Activated CD8-positive, alpha-beta memory T cell treated with anti-CD3 and anti-CD28 coated beads for 48 hours (primary cell): ENCODE results near the gene ALPI.
"Not testable (repeated sequence)": the region's sequence is repeated elsewhere in the genome, so short reads cannot be mapped to it uniquely, and the experiment has no call there.

Experiments
- DNase-seq, 3 experiments: peaks; one replicate each; pipeline ENCODE4 v3.0.0-alpha.2; 2020; ENCODE audit warnings: low read depth in 2 of 3, low spot score in 2 of 3

The ALPI gene

DNA sequence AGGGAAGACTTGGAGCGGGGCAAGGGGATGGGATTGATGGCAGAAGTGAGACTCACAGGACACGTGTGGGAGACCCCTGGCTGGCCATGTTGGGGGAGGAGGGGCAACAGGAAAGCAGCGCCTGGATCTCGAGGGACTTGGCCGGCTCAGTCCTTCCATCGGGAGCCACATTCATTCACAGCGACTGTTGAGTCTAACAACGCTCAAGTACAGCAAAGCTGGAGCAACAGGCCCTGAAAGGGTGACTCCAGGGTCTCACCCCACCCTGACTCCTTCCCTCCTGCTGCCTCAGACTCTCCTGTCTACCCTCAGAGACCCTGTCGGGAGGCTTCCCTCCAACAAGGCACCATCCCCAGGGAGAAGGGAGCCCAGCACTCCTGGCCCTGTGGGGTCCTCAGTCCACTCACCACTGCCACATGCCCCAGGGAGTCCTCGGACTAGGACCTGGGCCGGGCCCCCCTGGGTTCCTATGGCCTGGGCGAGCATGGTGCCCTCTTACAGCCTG is 14.8 kb upstream of the ALPI start:
- DNase-seq, result no peak

DNA sequence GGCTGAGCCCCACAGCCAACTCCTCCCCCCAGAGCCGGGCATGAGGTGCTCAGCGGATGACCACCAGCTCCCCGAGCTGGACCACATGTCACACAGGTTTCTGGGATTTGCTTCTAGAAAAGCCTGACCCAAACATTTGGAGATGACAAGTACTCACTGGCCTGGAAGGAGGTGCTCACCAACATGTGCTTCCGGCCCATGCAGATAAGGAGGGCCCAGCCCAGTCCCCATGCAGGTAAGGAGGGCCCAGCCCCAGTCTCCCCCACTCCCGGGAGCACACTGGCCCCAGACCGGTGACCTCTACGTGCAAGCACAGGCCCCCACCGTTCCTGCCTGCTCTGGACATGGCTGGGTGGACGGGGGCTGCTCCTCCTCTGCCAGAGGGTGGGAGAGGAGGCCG is 14.0 kb upstream of the ALPI start:
- DNase-seq, result not testable (repeated sequence)

DNA sequence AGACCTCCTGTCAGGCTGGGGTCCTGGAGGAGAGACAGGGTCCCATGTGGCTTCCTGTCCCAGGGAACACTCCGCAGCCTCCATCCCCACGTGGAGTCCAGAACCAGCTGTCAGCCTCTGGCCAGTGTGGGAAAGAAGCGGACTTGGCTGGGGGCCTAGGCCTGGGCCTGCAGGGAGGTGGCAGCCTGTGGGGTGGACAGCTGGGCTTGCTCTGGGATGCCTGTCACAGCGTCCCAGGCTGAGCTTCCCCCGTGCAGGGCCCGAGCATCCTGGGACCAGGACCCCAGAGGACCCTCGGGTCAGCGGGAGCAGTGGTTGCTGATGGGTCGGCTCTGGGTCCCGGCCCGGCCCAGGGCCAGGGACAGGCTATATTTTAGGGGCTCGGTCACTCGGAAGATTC is 13.5 kb upstream of the ALPI start:
- not testable (repeated sequence) for DNase-seq

DNA sequence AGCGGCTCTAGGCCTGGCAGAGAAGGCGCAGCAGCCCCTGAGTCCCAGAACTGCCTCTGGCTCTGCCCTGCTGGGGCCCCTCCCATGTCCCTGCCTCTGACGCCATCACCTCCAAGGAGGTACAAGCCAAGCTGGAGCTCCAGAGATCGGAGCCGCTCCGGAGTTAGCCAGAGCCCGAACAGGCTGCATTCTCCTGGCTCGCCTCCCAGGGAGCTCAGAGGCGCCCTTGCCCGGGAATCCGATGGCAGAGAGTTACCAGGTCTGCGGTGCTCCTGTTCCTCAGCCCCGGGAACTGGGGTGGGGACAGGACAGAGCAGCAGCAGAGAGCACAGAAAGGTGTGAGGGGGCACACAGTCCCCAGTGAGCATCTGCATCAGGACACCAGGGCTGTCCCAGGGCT is 12.9 kb upstream of the ALPI start:
- DNase-seq, result not testable (repeated sequence)

DNA sequence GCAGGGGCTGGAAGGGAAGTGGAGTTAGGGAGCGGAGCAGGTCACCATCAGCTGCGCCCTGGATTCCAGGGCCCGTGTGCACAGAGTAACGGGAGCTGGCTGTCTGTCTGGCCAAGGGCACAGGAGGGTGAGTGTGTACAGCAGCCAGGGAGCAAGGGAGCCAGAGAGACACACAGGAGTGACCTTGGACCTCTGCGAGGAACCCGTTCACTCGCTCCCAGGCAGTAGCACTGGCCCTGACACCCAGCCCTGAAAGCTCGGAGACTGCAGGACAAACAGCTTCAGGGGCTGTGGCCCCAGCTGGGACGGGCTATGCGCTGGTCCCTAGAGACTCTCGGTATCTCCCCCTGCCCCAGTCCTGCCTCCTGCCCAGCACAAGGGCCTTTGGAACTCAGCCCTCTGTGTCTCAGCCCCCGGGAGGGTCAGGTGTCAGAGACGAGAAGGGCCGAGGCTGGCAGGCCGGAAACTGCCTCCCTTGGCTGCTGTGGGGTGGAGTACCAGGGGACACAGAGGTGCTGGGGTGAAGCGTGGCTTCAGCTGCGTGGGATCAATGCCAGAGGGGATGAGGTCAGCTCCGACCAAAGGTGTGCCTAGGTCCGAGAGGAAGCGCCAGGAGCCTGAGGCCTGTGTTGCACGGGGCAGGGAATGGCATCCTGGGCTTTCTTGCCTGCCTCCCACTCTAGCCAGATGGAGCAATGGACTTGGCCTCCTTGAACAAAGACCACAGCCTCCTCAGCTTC is 12.1 kb upstream of the ALPI start:
- DNase-seq, result not testable (repeated sequence)

DNA sequence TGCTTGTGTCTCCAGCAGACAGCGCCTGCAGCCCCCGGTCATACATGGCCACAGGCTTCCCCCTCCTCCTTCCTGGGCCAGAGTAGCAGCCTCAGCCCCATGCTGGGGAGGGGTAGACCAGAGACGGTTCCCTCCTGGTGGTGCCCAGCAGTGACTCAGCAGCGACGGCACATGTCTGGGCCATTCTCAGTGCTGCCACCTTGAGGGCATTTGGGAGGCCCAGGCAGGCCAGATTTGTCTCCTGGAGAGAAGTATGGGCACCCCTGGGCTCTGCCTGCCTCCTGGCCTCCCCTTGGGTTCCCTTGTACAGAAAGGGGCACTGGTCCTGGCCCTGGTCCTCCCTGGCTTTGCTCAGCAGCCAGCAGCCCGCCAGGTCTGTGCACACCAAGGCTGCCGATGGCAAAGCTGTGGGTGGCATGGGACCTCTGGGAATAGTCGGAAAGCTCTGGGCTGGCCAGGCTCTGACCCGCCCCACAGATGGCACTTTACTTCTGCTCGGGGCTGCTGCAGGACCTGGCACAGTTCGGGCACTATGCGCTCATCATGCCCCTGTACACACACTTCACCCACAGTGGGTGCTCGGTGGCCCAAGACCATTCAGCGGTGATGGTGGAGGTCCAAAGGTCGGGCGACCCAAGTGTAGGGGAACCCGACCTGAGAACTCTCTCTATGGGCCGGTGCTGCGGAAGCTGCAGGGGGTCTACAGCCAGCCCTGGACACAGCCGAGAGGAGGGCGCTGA is 11.4 kb upstream of the ALPI start:
- DNase-seq, result peak; percentile 47 to 51 (median 49)

DNA sequence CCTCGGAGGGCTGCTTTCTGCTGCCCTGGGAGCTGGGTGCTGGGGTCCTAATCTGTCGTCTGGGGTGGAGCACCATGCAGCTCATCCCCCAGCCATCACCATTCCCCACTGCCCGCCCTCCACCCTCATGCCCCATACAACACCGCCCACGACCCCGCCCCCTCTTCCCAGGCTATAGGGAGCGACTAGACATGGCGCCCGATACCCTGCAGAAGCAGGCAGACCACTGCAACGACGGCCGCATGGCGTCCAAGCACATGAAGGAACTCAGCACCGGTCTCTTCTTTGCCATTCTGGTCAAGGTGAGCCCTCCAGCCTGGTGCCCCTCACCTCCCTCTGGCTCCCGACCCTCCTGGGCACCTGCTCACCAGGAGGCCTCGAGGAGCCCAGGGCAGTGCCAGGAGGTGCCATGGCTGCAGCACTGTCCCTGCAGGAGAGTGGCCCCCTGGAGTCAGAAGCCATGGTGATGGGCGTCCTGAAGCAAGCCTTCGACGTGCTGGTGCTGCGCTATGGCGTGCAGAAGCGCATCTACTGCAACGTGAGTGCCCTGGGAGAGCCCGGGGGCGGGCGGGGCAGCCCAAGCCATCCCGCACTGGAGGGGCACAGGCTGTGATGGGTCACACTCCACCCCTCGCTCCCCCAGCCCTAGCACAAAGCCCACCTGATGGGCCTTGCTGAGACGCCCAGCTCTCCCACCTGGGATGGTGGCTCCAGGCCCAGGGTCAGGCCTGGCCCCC is 10.6 kb upstream of the ALPI start:
- DNase-seq, result not testable (repeated sequence)

DNA sequence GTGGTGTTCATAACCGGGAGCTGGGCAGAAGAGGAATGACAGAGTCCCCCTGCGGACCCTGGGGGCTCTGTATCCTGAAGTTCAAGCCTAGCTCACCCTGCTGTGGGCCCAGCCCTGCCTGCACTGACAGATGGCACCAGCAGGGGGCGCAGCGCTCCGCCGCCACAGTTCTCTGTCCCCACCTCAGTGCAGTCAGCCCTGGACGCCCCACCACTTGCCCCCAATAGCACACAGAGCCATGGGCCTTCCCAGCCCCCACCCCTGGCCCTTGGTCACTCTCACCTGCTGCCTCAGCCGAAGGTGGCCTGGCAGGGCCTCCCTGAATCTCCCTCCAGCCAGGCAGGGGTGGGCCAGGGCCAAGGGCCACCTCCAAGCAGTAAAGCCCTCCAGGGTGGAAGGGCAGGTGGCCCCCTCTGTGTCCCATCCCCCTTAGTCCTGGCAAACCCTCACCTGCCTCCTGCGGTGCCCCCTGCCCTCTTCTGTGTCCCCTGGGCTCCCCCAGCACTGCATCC is 9.6 kb upstream of the ALPI start:
- DNase-seq, result not testable (repeated sequence)

DNA sequence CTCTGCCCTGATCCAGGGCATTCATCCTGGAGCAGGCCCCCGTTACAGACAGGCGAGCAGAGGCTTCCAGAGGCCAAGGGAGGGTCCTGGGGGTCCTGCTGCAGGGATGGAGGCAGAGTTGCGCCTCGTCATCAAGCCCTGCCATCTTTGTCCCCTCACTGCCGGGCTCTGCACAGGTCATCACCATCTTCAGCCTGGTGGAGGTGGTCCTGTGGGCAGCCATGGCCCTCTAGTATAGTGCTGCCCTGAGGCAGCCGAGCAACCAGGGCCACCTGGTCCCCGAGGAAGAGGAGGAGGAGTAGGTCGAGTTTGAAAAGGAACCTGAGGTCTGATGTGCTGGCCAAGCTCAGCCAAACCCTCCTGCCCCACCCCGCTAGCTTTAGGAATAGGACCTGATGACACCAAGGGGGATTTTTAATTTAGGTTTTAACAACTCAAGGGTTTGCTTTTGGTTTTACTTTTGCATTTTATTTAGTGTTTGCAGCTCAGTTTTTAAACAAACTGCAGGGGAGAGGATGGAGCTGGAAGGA is 8.8 kb upstream of the ALPI start:
- no peak for DNase-seq

DNA sequence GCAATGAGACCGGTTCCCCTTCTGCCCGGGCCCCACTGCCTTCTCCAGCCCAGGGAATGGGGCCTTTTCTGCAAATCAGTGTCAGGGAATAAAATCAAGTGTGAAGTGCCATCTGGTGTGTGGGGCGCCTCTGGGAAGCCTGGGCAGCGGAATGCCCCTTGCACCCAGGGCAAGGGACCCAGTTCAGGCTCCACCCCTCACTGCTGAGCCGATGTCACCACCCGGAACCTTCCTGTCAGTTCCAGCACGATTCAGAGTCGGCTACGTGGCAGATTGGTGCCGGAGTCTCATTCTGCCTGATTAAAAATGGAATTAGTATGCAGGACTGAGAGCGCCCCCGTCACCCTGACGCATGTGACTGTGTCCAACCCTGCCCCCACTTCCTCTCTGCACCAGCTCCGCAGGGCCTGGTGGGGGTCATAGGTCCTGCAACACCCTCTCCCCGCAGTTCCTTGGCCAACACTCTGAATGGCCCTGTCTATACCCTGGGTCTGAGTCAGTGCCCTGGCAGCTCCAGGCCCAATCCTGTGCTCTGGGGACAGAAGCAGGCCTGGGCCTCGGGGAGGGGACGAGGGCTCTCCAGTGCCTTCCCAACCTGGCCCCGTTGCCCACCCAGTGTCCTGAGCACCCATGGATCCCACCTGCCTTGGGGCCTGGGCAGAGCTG is 8.2 kb upstream of the ALPI start:
- DNase-seq, result no peak

DNA sequence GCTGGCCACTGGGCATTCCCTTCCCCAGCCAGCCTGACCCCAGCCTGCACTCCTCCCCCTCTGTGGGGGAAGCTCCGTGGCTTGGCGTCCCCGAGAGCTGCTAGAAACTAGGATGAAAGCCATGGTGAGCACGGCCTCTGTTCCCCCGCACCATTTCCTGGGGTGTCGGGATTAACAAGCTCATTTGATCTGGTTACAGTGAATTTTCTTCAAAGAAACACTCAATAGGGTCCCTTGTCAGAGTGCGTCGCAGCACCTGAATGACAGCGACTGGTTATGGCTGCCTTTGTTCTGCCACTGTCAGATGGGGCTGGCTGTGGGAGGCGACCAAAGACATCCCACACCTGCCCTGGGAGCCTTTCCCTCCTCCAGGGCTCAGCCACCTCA is 7.7 kb upstream of the ALPI start:
- no peak for DNase-seq

DNA sequence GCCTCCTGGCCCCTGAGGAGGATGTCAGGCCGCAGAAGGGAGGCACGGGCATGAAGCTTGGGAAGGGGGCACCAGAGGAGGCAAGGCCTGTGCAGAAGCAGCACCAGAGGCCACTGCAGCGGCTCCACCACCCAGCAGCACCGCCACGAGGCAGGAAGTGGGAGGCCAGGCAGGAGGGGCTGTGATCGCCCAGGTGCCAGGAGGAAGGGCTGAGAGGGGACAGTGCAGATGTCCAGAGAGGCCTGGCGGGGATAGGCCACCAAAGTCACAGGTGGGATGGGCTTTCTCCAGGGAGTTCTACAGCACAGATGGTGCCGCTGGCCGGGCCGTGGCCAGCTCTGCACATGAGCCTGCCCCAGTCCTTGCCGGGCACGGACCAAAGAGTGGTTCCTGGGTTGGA is 6.0 kb upstream of the ALPI start:
- no peak for DNase-seq

DNA sequence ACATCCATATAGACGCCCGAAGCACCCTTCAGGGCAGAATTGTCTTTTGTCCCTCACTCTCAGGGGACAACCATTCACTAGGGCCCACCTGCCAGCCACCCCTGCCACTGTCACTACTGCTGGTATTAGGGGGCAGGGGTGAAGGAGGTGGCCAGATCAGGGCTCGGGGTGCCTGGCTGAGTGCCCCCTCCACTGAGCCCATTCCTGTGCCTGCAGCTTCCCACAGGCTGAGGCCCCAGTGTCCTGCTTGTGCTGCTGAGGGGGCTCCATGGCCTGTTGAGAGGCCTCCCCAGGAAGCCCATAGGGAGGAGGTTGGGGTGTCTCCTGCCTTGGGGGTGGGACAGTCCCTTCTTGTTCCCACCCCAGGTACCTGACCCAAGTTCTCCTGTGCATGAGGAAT is 4.3 kb upstream of the ALPI start:
- DNase-seq, result not testable (repeated sequence)

DNA sequence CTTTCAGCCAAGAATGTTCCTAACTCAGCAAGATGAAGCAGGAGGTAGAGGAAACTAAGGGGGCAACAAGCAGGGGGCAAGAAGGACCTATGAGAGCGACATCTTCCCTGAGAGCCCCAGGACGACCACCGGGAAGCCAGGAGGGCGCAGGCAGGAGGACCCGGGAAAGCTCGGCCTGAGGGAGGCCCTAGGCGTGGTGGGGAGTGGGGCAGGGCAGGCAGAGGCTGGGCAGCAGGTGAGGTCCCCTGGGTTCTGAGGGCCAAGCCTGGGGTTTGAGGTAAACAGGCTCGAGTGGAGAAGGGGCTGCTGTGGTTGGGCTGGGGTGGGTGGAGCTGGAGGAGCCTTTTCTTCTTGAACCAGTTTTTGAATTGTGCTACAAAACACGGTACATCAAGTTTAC is 1.3 kb upstream of the ALPI start:
- DNase-seq, result no peak

DNA sequence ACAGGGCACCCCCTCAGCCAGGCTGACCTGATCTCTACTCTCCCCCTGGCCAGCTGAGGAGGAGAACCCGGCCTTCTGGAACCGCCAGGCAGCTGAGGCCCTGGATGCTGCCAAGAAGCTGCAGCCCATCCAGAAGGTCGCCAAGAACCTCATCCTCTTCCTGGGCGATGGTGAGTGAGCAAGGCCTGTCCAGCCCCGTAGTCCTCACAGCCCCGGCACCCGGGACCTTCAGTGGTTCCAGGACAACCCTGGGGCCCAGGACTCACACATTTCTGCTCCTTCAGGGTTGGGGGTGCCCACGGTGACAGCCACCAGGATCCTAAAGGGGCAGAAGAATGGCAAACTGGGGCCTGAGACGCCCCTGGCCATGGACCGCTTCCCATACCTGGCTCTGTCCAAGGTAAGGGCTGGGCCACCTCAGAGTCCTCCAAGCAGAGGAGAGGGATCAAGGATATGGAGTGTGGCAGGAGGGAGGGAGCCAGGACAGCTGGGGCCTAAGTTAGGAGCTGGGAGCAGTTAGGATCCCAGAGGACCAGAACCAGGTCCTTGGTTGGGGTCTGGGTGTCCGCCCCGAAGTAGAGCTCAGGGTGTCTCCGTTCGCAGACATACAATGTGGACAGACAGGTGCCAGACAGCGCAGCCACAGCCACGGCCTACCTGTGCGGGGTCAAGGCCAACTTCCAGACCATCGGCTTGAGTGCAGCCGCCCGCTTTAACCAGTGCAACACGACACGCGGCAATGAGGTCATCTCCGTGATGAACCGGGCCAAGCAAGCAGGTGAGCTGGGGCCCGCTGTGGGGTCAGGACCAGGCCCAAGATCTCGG is 555 bp downstream of the ALPI start:
- no peak for DNase-seq

DNA sequence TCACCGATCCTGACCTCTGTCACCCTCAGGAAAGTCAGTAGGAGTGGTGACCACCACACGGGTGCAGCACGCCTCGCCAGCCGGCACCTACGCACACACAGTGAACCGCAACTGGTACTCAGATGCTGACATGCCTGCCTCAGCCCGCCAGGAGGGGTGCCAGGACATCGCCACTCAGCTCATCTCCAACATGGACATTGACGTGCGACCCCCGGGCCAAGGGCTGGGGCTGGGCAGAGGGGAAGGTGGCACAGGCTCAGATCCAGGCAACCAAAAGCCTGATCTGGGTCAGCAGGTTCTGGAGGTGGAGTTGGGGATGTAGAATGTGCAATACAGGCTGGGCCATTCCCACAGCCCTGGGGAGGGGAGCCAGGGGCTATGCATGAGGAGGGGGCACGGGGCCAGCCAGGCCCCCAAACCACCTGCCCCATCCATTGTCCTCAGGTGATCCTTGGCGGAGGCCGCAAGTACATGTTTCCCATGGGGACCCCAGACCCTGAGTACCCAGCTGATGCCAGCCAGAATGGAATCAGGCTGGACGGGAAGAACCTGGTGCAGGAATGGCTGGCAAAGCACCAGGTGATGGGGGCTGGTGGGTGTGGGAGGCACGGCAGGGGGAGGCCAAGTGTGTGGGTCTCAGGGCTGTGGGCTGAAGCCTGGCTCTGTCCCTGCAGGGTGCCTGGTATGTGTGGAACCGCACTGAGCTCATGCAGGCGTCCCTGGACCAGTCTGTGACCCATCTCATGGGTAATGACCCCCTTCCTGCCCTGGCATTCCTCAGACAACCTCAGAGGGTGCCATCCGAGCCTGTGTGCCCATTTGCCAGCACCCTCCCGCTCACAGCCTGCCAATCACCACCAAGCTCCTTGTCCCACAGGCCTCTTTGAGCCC is 1.4 kb downstream of the ALPI start:
- no peak for DNase-seq

DNA sequence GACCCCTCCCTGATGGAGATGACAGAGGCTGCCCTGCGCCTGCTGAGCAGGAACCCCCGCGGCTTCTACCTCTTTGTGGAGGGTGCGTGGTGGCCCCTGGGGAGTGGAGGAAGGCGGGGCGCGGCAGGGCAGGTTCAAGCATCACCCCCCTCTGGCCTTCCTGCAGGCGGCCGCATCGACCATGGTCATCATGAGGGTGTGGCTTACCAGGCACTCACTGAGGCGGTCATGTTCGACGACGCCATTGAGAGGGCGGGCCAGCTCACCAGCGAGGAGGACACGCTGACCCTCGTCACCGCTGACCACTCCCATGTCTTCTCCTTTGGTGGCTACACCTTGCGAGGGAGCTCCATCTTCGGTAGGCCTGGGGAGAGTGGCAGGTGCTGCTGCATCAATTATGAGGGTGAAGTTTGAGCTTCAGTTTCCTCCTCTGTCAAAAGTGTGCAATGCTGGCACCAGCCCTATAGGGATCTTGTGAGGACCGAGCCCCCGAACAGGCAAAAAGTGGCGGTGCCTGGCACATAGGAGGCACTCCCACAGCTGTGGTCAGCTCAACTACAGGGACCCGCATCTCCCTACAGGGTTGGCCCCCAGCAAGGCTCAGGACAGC is 2.2 kb downstream of the ALPI start:
- DNase-seq, result no peak

DNA sequence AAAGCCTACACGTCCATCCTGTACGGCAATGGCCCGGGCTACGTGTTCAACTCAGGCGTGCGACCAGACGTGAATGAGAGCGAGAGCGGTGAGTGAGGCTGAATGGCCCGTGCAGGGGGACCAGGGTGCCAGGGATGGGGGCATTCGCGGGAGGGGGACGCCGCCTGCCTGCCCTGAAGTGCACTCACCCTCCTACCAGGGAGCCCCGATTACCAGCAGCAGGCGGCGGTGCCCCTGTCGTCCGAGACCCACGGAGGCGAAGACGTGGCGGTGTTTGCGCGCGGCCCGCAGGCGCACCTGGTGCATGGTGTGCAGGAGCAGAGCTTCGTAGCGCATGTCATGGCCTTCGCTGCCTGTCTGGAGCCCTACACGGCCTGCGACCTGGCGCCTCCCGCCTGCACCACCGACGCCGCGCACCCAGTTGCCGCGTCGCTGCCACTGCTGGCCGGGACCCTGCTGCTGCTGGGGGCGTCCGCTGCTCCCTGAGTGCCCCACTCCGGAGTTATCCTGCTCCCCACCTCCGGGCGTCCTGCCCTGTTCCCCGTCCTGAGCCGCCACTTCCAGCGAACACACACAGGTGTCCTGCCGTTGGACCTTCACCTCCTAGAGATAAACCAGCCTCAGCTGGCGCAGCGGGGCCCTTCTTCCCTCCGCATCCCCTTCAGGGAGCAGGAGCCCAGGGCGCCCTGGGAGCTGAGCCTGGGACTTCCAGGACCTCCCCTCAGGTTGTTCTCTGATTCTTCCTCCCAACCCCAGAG is 2.9 kb downstream of the ALPI start:
- no peak for DNase-seq
